Transverse colon (tissue), 4 donors: ENCODE results near the gene ERC2.

Experiments
- EP300 ChIP-seq: sonication (generic); formaldehyde crosslinking; IDR thresholded peaks from one replicate; pipeline ENCODE4 v1.6.1; 2017; ENCODE audit warnings: antibody characterized with exemption, low read depth
- POLR2A ChIP-seq: fragments of 450-650 bp; IDR thresholded peaks from one replicate; pipeline ENCODE4 v1.6.1; 2016; ENCODE audit warnings: antibody characterized with exemption, mild to moderate bottlenecking, moderate library complexity
- POLR2AphosphoS5 ChIP-seq, 3 donors: sonication (generic); formaldehyde crosslinking; IDR thresholded peaks; one replicate each; pipeline ENCODE4 v1.6.1; 2016; ENCODE audit warnings: antibody characterized with exemption in 3 of 3
- TF ChIP-seq, protein P1 (sequence below), 5 experiments: fragments of 200-600 bp in 3 of 5; fragments of 450-650 bp in 2 of 5; sonication (generic) in 3 of 5; IDR thresholded peaks; 1 replicate in 2 of 5; 2 replicates in 3 of 5; pipeline ENCODE4 v1.5.1; 2016 to 2017; ENCODE audit warnings: antibody characterized with exemption in 5 of 5, inconsistent platforms in 3 of 5, mild to moderate bottlenecking in 2 of 5, moderate library complexity in 1 of 5

- TF ChIP-seq, protein P1, sequence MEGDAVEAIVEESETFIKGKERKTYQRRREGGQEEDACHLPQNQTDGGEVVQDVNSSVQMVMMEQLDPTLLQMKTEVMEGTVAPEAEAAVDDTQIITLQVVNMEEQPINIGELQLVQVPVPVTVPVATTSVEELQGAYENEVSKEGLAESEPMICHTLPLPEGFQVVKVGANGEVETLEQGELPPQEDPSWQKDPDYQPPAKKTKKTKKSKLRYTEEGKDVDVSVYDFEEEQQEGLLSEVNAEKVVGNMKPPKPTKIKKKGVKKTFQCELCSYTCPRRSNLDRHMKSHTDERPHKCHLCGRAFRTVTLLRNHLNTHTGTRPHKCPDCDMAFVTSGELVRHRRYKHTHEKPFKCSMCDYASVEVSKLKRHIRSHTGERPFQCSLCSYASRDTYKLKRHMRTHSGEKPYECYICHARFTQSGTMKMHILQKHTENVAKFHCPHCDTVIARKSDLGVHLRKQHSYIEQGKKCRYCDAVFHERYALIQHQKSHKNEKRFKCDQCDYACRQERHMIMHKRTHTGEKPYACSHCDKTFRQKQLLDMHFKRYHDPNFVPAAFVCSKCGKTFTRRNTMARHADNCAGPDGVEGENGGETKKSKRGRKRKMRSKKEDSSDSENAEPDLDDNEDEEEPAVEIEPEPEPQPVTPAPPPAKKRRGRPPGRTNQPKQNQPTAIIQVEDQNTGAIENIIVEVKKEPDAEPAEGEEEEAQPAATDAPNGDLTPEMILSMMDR (IDR thresholded peaks at IDR 0.05), result no peak
- TF ChIP-seq POLR2A, result no peak
- no peak for TF ChIP-seq POLR2AphosphoS5 (IDR thresholded peaks at IDR 0.05)
- TF ChIP-seq EP300, result no peak
Observed at GRCh38 chr3:55608301-55608937, 859.8 kb downstream of the ERC2 start.
